Effector memory CD8-positive, alpha-beta T cell (primary cell): ENCODE data around the gene TOR4A.
A peak's percentile ranks its signal among the peaks of the same experiment; 100 is the strongest.
"Not testable (repeated sequence)": the region's sequence is repeated elsewhere in the genome, so short reads cannot be mapped to it uniquely, and the experiment has no call there.

ENCODE experiments used
- ATAC-seq: fragments of 150-1000 bp; cut with Tn5 transposase; replicated peaks from 2 replicates; pipeline ENCODE4 v1.10.0; 2021; ENCODE audit warnings: mild to moderate bottlenecking, moderate library complexity
- DNase-seq, 3 experiments: peaks; one replicate each; pipeline ENCODE4 v3.0.0; 2021
- H3K27ac Mint-ChIP-seq, 2 donors: one replicate each; pipeline ENCODE4 v1.8.0; 2022; ENCODE audit warnings: mild to moderate bottlenecking in 2 of 2, mixed read lengths in 2 of 2, moderate library complexity in 2 of 2
- H3K27me3 Mint-ChIP-seq, 2 donors: one replicate each; pipeline ENCODE4 v1.8.0; 2022; ENCODE audit warnings: mixed read lengths in 2 of 2
- H3K36me3 Mint-ChIP-seq: one replicate; pipeline ENCODE4 v1.8.0; 2022; ENCODE audit warnings: mild to moderate bottlenecking, moderate library complexity, mixed read lengths; ENCODE audit not compliant: insufficient read depth
- H3K4me1 Mint-ChIP-seq, 2 donors: one replicate each; pipeline ENCODE4 v1.8.0; 2022; ENCODE audit warnings: low read depth in 2 of 2, mixed read lengths in 2 of 2
- H3K4me3 Mint-ChIP-seq, 2 donors: one replicate each; pipeline ENCODE4 v1.8.0; 2022; ENCODE audit warnings: mild to moderate bottlenecking in 2 of 2, mixed read lengths in 2 of 2, moderate library complexity in 2 of 2
- H3K9me3 Mint-ChIP-seq, 2 donors: one replicate each; pipeline ENCODE4 v1.8.0; 2022; ENCODE audit warnings: mixed read lengths in 2 of 2

The TOR4A gene

DNA sequence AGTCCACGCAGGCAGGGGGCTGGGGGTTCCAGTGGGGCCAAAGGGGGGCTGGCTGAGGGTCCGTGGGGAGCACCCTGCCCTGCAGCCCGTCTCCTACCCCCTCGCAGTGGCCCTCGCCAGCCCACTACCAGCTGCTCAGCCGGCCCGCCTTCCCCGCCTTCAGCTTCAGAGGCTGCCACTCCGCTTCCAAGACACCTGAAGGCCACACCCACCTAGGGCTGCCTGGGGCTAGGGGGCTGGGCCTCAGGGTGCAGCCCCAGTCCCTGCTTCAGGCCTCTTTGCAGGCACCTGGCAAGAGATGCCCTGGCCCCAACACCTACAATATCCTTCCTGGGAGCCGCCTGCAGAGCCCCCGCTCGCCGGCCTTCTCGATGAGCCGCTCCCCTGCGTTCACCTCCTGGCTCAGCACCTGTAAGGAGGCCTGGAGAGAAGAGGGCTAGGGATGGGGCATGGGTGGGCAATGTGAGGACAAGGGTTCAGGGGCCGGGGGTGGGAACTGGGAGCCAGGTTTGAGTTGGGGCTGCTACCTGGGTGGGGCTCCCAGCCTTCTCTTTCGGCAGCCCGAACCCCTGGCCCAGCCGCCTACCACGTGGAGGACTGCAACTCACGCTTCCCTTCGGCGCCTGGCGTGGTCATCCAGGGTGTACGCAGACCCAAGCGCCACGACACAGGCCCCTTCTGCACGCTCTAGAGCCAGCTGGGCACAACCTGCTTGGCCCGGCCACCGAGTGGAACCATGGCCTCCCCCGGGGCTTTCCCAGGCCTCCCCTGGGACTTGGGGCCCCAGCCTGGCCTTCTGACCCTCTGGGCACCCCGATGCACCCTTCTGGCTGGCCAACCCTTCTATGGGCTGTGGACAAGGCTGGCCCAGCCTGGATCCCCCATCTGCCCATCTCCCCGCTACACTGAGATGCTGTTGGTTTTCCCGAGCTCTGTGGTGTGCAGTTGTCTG is 24.7 kb upstream of the TOR4A start:
- Mint-ChIP-seq H3K4me1 (peaks cover 5 to 11% of the 10 kb centered on the region in 2 donors), H3K4me3 (peak overlapping the region in 1 of 2 donors; percentile 91), H3K27me3 (no peaks in the 10 kb centered on the region), H3K9me3 (no peaks in the 10 kb centered on the region), H3K27ac (no peak overlapping the region), H3K36me3 (peaks cover 20% of the 10 kb centered on the region)
- no peak for DNase-seq
- no peak for ATAC-seq

DNA sequence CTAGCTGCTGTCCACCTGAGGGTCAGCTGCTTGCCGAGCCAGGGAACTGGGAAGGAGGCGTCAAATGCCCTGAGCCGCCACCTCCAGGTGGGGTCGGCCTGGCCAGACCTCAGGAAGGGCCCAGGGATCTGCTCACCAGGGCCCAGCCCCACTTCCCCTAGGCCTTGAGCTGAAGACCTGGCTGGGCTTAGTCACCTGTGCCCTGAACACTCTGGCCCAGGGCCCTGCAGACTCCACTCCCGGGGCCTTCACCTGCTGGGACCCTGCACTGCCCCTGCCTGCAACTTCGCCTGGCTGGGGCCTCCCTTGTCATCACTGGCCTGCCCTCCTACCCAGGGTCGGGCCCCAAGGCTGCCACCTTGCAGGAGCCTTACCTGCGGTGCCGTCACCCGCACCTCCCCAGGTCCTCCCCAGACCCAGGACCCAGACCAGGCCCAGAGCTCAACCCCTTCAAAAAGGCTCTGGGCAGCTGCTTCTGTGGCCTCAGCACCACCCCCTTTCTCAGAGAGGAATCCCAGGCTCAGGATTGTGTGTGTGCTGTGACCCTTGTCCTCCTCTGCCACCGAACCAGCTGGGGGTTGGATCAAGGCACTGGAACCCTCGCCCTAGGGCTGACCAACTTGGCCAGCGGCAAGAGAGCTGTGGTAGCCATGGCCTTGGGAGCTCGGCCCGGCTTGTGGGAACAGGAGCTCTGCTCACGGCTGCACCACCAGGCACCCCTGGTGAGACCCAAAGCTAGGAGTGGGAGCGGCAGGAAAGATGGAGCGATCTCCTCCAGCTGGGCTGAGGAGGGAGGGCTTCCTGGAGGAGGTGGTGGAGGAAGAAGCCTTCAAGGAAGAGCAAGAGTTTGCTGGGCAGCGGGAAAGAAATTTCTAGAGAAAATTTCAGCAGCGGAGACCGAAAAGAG is 23.6 kb upstream of the TOR4A start:
- DNase-seq: no peak

GRCh38 chr9:137254624-137255447 is 22.7 kb upstream of the TOR4A start, which contains the start of gene NELFB:
Gene NELFB (plus strand): TSS chr9:137255327.
- peaks cover 38% of the 10 kb centered on the region for H3K36me3 Mint-ChIP-seq
- peak; percentile 95 to 98 (median 95) for DNase-seq
- peaks cover 5 to 11% of the 10 kb centered on the region in 2 donors for H3K4me1 Mint-ChIP-seq
- H3K27me3 Mint-ChIP-seq: no peaks in the 10 kb centered on the region
- H3K27ac Mint-ChIP-seq: peak within 1 kb of the TSS in 1 of 2 donors; percentile 65
- peak within 1 kb of the TSS; percentile 85 to 91 for H3K4me3 Mint-ChIP-seq
- no peaks in the 10 kb centered on the region for H3K9me3 Mint-ChIP-seq
- peak; percentile 90 for ATAC-seq

More for the DNA sequence above, 23.6 kb upstream of the TOR4A start:
- peak overlapping the region in 1 of 2 donors; percentile 65 for H3K27ac Mint-ChIP-seq
- H3K9me3 Mint-ChIP-seq: no peaks in the 10 kb centered on the region
- peaks cover 5 to 11% of the 10 kb centered on the region in 2 donors for H3K4me1 Mint-ChIP-seq
- peaks cover 30% of the 10 kb centered on the region for H3K36me3 Mint-ChIP-seq
- H3K4me3 Mint-ChIP-seq: peak overlapping the region; percentile 85 to 91
- no peak for ATAC-seq
- no peaks in the 10 kb centered on the region for H3K27me3 Mint-ChIP-seq

DNA sequence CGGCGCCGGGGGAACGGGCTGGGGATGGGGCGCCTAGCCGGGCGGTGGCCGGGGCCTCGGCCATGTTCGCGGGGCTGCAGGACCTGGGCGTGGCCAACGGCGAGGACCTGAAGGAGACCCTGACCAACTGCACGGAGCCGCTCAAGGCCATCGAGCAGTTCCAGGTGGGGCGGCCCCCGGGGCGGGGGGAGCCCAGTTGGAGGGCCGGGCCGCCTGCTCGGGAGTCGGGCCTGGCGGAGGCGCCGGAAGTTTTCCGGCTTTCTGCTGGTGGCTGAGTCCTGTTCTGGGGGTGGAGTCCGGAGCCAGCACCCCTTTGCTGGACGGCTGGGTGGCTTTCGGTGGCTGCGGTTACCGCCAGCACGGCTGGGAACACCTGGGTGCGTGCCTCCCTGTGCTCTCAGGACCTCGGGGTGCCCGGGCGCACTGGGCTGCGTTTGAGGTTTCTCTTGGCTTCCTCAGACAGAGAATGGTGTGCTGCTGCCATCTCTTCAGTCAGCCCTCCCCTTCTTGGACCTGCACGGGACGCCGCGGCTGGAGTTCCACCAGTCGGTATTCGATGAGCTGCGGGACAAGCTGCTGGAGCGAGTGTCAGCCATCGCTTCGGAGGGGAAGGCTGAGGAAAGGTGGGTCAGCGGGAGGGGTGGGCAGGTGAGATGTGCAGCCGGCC is 21.9 kb upstream of the TOR4A start:
- Mint-ChIP-seq H3K27me3 (no peaks in the 10 kb centered on the region), H3K4me1 (peaks cover 5 to 11% of the 10 kb centered on the region in 2 donors), H3K36me3 (peaks cover 45% of the 10 kb centered on the region), H3K9me3 (no peaks in the 10 kb centered on the region), H3K4me3 (peak overlapping the region; percentile 85 to 91), H3K27ac (no peak overlapping the region)
- no peak for DNase-seq
- peak; percentile 12 for ATAC-seq

DNA sequence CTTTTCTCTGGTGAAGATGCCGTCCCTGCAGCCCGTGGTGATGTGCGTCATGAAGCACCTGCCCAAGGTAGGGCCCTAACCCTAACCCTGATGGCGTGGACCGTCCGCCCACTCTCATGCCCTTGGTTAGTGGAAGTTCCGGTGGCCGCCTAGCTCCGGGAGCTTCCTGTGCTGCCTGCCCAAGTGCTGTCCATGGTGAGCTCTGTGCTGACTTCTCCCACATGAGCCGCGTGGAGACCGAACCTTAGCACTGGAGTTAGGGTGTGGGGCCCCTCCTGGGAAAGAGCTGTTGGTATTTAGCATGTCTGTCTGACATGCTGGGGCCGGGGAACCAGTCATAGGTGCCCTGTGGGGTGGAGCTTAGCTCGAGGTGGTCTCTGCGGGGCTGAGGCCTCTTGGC is 21.2 kb upstream of the TOR4A start:
- Mint-ChIP-seq H3K36me3 (peaks cover 52% of the 10 kb centered on the region), H3K27me3 (no peaks in the 10 kb centered on the region), H3K27ac (peak overlapping the region in 1 of 2 donors; percentile 5), H3K4me3 (peak overlapping the region; percentile 85 to 91), H3K4me1 (peaks cover 5 to 11% of the 10 kb centered on the region in 2 donors), H3K9me3 (no peaks in the 10 kb centered on the region)
- DNase-seq: no peak
- no peak for ATAC-seq

DNA sequence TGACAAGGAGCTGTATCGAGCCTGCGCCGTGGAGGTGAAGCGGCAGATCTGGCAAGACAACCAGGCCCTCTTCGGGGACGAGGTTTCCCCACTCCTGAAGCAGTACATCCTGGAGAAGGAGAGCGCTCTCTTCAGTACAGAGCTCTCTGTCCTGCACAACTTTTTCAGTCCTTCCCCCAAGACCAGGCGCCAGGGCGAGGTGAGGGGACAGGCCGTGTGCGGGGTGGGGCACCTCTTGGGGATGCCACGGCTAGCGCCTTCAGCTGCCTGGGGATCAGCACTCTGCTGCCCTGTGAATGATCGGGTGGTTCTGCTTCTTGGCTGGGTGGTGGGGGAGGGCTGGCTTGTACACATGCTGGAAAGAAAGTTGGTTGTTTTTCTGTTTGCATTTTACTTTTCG is 20.7 kb upstream of the TOR4A start:
- peaks cover 52% of the 10 kb centered on the region for H3K36me3 Mint-ChIP-seq
- H3K27me3 Mint-ChIP-seq: no peaks in the 10 kb centered on the region
- peak overlapping the region; percentile 85 to 91 for H3K4me3 Mint-ChIP-seq
- no peak for DNase-seq
- H3K9me3 Mint-ChIP-seq: no peaks in the 10 kb centered on the region
- H3K27ac Mint-ChIP-seq: no peak overlapping the region
- peaks cover 8 to 11% of the 10 kb centered on the region in 2 donors for H3K4me1 Mint-ChIP-seq
- ATAC-seq: no peak

DNA sequence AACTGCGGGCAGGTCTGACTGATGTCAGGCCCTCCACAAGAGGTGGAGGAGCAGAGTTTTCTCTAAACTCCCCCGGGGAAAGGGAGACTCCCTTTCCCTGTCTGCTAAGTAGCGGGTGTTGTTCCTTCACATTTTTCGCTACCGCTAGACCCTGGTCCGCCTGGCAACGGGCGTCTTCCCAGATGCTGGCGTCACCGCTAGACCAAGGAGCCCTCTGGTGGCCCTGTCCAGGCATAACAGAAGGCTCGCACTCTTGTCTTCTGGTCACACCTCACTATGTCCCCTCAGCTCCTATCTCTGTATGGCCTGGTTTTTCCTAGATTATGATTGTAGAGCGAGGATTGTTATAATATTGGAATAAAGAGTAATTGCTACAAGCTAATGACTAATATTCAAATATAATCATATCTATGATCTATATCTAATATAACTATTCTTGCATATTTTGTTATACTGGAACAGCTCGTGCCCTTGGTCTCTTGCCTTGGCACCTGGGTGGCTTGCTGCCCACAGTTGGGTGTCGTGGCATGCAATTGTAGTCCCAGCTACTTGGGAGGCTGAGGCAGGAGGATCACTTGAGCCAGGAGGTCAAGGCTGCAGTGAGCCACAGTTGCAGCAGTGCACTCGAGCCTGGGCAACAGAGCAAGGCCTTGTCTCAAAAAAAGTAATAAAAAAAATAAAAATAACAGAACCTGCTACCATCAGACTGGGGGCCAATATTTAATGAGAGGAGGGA is 15.2 kb upstream of the TOR4A start:
- not testable (repeated sequence) for H3K4me3 Mint-ChIP-seq, ATAC-seq, H3K27me3 Mint-ChIP-seq, H3K27ac Mint-ChIP-seq, DNase-seq, H3K4me1 Mint-ChIP-seq, H3K9me3 Mint-ChIP-seq
- peaks cover 55% of the 10 kb centered on the region for H3K36me3 Mint-ChIP-seq

- ATAC-seq: no peak
- H3K4me3 Mint-ChIP-seq: no peak overlapping the region
- peaks cover 0 to 3% of the 10 kb centered on the region in 2 donors for H3K4me1 Mint-ChIP-seq
- DNase-seq: no peak
- no peak overlapping the region for H3K27ac Mint-ChIP-seq
- no peaks in the 10 kb centered on the region for H3K9me3 Mint-ChIP-seq
- no peaks in the 10 kb centered on the region for H3K27me3 Mint-ChIP-seq
- H3K36me3 Mint-ChIP-seq: peaks cover 57% of the 10 kb centered on the region
Measured at GRCh38 chr9:137262909-137263285, 14.6 kb upstream of the TOR4A start.

- Mint-ChIP-seq H3K27ac (peak overlapping the region in 1 of 2 donors; percentile 60), H3K4me3 (no peak overlapping the region)
Measured at GRCh38 chr9:137263506-137263905, 14.0 kb upstream of the TOR4A start.

DNA sequence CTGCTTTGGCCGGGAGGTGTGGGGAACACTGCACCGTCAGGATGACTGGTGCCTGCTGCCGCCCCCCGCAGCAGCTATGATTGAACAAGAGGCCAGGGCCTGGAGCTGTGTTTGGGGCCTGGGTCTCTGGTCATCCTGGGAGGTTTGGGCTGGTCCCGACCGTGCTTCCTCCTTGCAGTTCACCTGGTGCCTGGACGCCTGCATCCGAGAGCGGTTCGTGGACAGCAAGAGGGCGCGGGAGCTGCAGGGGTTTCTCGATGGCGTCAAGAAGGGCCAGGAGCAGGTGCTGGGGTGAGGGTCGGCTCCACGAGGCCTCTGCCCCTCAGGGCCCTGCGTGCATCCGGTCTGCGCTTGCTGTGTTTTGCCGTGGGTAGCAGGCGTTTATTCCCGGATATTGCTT is 13.5 kb upstream of the TOR4A start:
- peak overlapping the region in 1 of 2 donors; percentile 60 for H3K27ac Mint-ChIP-seq
- DNase-seq (no peak), ATAC-seq (no peak)
- peaks cover 51% of the 10 kb centered on the region for H3K36me3 Mint-ChIP-seq
- H3K4me1 Mint-ChIP-seq: peaks cover 0 to 8% of the 10 kb centered on the region in 2 donors
- no peaks in the 10 kb centered on the region for H3K27me3 Mint-ChIP-seq
- H3K4me3 Mint-ChIP-seq: no peak overlapping the region
- H3K9me3 Mint-ChIP-seq: no peaks in the 10 kb centered on the region

More at GRCh38 chr9:137263506-137263905, 14.0 kb upstream of the TOR4A start:
- no peaks in the 10 kb centered on the region for H3K27me3 Mint-ChIP-seq
- peaks cover 55% of the 10 kb centered on the region for H3K36me3 Mint-ChIP-seq
- ATAC-seq (no peak), DNase-seq (no peak)
- no peaks in the 10 kb centered on the region for H3K9me3 Mint-ChIP-seq
- peaks cover 0 to 5% of the 10 kb centered on the region in 2 donors for H3K4me1 Mint-ChIP-seq

DNA sequence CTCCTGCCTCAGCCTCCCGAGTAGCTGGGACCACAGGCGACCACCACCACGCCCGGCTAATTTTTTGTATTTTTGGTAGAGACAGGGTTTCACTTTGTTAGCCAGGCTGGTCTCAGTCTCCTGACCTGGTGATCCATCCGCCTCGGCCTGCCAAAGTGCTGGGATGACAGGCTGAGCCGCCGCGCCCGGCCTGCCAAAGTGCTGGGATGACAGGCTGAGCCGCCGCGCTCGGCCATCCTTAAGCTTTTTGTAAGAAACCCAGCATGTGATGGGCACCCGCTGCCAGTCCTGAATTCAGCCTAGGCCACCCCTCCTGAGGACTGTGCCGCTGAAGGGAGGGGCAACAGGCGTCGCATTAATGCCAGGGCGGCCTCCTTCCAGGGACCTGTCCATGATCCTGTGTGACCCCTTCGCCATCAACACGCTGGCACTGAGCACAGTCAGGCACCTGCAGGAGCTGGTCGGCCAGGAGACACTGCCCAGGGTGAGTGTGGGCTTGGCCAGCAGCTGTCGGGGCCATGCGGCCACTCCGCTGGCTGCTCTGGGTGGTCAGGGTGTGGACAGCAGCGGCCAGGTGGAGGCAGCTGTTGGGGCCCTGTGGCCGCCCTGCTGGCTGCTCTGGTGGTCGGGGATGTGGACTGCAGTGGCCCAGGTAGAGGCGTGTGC is 11.9 kb upstream of the TOR4A start:
- no peaks in the 10 kb centered on the region for H3K9me3 Mint-ChIP-seq
- ATAC-seq (no peak), DNase-seq (no peak)
- no peak overlapping the region for H3K4me3 Mint-ChIP-seq
- H3K27ac Mint-ChIP-seq: no peak overlapping the region
- H3K4me1 Mint-ChIP-seq: peaks cover 6 to 8% of the 10 kb centered on the region in 2 donors
- no peaks in the 10 kb centered on the region for H3K27me3 Mint-ChIP-seq
- peaks cover 44% of the 10 kb centered on the region for H3K36me3 Mint-ChIP-seq
